Thoracic aorta (tissue), 2 donors: ENCODE results near the gene NAB1. TPM values are rescaled to one million over a fixed set of nuclear protein-coding genes. Genes with fewer than 3 reads are reported as not detected.

Source experiments
- ATAC-seq: fragments of 150-250 bp; one replicate; pipeline ENCODE4 v1.8.0; 2017; ENCODE audit warnings: low read depth; ENCODE audit not compliant: insufficient number of reproducible peaks, low FRiP score
- DNase-seq: peaks from one replicate; pipeline ENCODE4 v3.0.0-alpha.2; 2020; ENCODE audit warnings: low spot score
- H3K27ac ChIP-seq, 2 donors: fragments of 200-600 bp; sonication (generic); 1 replicate in 1 of 2; 2 replicates in 1 of 2; pipeline ENCODE4 v1.5.1; 2016; ENCODE audit warnings: mild to moderate bottlenecking in 2 of 2, moderate library complexity in 2 of 2
- H3K27me3 ChIP-seq: fragments of 200-600 bp; sonication (generic); replicated peaks from 2 replicates; pipeline ENCODE4 v1.6.0; 2016; ENCODE audit warnings: mild to moderate bottlenecking; ENCODE audit not compliant: insufficient read depth
- H3K36me3 ChIP-seq: fragments of 200-600 bp; sonication (generic); one replicate; pipeline ENCODE4 v1.5.1; 2016
- H3K4me1 ChIP-seq, 2 donors: fragments of 200-600 bp; sonication (generic); 1 replicate in 1 of 2; 2 replicates in 1 of 2; pipeline versions ENCODE4 v1.5.1 to v1.6.0; 2016; ENCODE audit warnings: low read depth in 2 of 2, mild to moderate bottlenecking in 1 of 2; ENCODE audit not compliant: control insufficient read depth in 1 of 2
- H3K4me3 ChIP-seq: fragments of 200-600 bp; sonication (generic); 2 replicates; pipeline ENCODE4 v1.5.1; 2016; ENCODE audit warnings: mild to moderate bottlenecking
- H3K9me3 ChIP-seq: fragments of 200-600 bp; sonication (generic); 2 replicates; pipeline ENCODE4 v1.5.1; 2016
- total RNA-seq, 2 donors: library from RNA; depleted of rRNA; stranded (reverse); fragments of >200 nt; gene quantifications; one replicate each; pipeline versions ENCODE4 v1.1.0 to v1.2.3, GENCODE V29; 2016
- TF ChIP-seq, protein P1 (sequence below): fragments of 200-600 bp; sonication (generic); IDR thresholded peaks from one replicate; pipeline ENCODE4 v1.5.1; 2019; ENCODE audit warnings: antibody characterized with exemption

The NAB1 gene
- total RNA-seq, 2 donors from 2014 or later, result 51.0 to 77.7 TPM

- ATAC-seq, result no peak
- H3K4me1 ChIP-seq, result peaks cover 4 to 40% of the 10 kb centered on the region in 2 donors
- no peak for DNase-seq
- no peak overlapping the region for H3K4me3 ChIP-seq
- no peak overlapping the region for H3K27ac ChIP-seq
- no peaks in the 10 kb centered on the region for H3K36me3 ChIP-seq
- TF ChIP-seq, protein P1, sequence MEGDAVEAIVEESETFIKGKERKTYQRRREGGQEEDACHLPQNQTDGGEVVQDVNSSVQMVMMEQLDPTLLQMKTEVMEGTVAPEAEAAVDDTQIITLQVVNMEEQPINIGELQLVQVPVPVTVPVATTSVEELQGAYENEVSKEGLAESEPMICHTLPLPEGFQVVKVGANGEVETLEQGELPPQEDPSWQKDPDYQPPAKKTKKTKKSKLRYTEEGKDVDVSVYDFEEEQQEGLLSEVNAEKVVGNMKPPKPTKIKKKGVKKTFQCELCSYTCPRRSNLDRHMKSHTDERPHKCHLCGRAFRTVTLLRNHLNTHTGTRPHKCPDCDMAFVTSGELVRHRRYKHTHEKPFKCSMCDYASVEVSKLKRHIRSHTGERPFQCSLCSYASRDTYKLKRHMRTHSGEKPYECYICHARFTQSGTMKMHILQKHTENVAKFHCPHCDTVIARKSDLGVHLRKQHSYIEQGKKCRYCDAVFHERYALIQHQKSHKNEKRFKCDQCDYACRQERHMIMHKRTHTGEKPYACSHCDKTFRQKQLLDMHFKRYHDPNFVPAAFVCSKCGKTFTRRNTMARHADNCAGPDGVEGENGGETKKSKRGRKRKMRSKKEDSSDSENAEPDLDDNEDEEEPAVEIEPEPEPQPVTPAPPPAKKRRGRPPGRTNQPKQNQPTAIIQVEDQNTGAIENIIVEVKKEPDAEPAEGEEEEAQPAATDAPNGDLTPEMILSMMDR, result no peak
- no peaks in the 10 kb centered on the region for H3K9me3 ChIP-seq
- no peaks in the 10 kb centered on the region for H3K27me3 ChIP-seq
These were observed 33.3 kb downstream of the NAB1 start for GRCh38 chr2:190682168-190682567.

DNA sequence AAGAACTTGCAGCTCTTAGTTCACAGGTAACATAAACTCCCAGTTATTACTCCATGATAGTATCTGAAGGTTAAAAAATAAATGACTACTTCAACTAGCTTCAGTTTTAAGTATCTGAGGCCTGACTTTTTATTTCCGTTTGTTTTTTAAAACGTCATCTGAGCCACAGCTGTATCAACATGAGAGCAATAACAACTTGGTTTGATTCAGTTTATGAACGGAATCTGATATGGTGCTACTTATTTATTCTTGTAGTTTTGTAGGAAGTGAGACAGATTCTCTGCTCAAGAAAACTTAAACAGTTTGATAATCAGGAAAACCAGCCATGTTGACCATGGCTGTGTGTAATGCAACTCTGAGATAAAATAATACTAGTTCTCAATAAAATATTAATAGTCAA is 34.9 kb downstream of the NAB1 start:
- Histone ChIP-seq H3K4me3 (no peak overlapping the region), H3K27ac (no peak overlapping the region), H3K4me1 (peaks cover 4 to 27% of the 10 kb centered on the region in 2 donors), H3K36me3 (peaks cover 7% of the 10 kb centered on the region), H3K9me3 (no peaks in the 10 kb centered on the region), H3K27me3 (no peaks in the 10 kb centered on the region)
- TF ChIP-seq, protein P1, result no peak
- ATAC-seq, result no peak
- DNase-seq, result no peak

DNA sequence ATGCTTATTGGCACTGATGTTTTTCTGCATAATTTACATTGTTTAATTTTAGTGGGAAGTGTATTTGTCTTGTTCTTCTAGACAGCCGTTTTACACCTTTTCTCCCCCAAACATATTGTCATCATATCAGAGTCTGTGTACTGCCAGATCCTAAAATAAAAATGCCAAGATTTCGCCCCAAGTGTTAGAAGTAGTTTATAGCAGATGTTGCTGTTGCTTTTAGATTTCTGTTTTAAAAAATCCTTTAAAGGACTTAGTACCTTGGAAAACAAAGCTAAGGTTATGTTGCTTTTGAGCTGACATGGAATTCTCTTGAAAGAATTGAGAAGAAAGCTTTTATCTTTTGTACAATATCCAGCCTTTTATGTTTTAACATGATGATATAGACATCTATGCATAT is 36.0 kb downstream of the NAB1 start:
- Histone ChIP-seq H3K36me3 (peaks cover 7% of the 10 kb centered on the region), H3K4me1 (peaks cover 4 to 19% of the 10 kb centered on the region in 2 donors), H3K27ac (no peak overlapping the region), H3K4me3 (no peak overlapping the region), H3K9me3 (no peaks in the 10 kb centered on the region), H3K27me3 (no peaks in the 10 kb centered on the region)
- DNase-seq (no peak), ATAC-seq (no peak)
- TF ChIP-seq, protein P1, result no peak

DNA sequence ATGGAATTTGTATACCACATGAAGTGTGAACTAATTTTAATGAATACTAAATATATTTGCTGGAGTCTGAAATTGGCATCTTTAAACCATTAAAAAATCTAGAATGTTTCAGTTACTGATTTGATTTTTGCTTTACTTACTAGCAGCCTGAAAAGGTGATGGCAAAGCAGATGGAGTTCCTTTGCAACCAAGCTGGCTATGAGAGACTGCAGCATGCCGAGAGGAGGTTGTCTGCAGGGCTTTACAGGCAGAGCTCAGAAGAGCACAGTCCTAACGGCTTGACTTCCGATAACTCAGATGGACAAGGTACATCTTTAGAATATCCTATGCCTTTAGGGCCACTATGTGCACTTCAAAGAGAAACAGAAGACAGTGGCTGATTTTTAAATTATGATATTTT is 36.5 kb downstream of the NAB1 start:
- Histone ChIP-seq H3K4me1 (peaks cover 4 to 19% of the 10 kb centered on the region in 2 donors), H3K4me3 (no peak overlapping the region), H3K36me3 (peaks cover 7% of the 10 kb centered on the region), H3K27ac (no peak overlapping the region), H3K9me3 (no peaks in the 10 kb centered on the region), H3K27me3 (no peaks in the 10 kb centered on the region)
- TF ChIP-seq, protein P1, result no peak
- DNase-seq (no peak), ATAC-seq (no peak)

- H3K36me3 ChIP-seq, result peaks cover 6% of the 10 kb centered on the region
- no peaks in the 10 kb centered on the region for H3K9me3 ChIP-seq
- ATAC-seq (no peak), DNase-seq (no peak)
- H3K4me3 ChIP-seq, result no peak overlapping the region
- TF ChIP-seq, protein P1, result no peak
- no peak overlapping the region for H3K27ac ChIP-seq
- no peaks in the 10 kb centered on the region for H3K27me3 ChIP-seq
- no peaks in the 10 kb centered on the region for H3K4me1 ChIP-seq
These were observed 44.8 kb downstream of the NAB1 start for GRCh38 chr2:190693533-190694232.
